GM18909 (cell line): Measurements from ENCODE around the gene GTF2F2.

Source experiments
- ATAC-seq: cut with Tn5 transposase; IDR thresholded peaks from one replicate; pipeline ENCODE4 v1.9.1; 2021; ENCODE audit warnings: mild to moderate bottlenecking; ENCODE audit not compliant: unreplicated experiment, poor library complexity

GTF2F2 gene

DNA sequence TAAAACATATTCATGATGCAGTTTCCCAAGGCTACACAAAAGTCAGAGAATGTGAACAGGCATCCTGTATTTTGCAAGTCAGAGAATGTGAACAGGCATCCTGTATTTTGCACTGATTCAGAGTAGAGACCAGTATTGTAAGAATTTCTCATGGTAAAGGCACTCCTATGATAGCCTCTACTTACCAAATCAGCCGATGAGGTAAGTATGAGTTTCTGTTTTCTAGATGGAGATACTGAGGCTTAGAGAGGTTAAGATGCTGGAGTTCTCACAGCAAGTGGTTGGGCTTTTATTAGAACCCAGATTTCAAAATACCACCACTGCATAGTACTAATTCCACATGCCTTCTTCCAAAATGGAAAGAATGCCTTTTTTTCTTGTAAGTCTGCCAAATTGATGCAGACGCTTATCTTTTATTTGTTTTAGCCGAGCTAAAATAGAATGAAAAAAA, 208.4 kb downstream of the GTF2F2 start:
- no peak for ATAC-seq

DNA sequence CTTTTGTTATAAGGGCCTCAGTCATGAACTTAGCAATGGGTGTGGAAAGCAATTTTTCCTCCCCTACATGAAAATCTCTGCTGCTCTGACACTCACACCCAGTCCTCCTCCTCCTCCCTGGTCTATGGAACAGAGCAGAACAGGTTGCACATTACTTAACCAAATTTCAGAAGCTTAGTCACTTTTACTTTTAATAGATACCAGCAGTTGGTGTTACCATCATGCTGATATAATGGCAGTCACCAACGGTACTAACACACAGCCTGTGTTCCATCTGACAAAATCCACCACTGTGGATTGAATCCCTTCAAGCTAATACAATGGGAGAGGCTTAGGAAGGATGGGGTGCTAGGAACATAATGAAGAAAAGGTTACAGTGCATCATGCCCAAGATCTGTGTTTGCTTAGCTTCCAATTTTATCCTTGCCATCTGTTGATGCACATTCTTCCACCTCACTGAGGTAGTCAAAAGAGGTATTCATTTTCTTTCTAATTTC, 210.9 kb downstream of the GTF2F2 start:
- no peak for ATAC-seq

DNA sequence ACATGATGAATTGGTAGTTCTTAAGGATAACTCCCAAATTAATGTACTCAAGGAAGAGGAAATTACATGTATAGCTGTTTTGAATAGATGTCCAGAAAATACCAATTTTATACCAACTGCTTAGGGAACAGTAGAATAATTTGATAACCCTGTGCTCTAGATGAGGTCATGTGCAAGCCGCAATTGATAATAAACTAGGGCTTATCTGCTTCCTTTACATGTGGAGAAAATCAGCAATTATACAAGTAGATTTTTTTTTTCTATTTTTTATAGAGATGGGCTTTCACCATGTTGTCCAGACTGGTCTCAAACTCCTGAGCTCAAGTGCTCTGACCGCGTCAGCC, 211.4 kb downstream of the GTF2F2 start:
- no peak for ATAC-seq

DNA sequence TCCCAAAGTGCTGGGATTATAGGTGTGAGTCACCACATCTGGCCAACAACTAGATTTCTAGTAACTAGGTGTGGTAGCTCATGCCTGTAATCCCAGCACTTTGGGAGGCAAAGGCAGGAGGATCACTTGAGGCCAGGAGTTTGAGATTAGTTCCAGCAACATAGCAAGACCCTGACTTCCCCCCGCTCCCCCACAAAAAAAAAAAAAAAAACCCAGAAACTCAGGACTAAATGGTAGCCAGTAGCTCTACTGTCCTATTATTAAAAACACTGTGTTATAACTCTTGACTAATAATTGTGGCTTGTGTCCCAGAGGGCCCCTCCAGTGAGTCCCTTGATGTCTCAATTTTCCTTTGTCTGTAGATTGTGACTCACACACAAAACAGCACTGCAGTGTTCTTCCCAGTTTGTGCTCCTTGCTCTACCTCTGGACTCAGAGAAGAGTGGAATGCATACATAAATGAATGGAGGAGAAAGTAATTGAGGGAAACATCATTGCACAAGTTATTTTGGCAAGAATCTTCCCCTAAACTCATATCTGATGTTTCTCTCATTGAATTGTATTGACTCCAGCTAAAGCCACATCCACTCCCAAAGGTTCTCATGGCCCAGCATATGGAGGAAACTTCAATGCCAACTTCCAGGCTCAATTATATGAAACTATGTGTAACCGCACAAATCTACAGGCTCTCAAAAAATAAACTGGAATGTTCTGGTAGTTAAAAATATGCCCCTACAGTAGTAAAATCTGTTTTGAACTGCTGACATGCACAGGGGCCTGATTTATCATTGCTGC, 211.9 kb downstream of the GTF2F2 start:
- ATAC-seq: no peak

DNA sequence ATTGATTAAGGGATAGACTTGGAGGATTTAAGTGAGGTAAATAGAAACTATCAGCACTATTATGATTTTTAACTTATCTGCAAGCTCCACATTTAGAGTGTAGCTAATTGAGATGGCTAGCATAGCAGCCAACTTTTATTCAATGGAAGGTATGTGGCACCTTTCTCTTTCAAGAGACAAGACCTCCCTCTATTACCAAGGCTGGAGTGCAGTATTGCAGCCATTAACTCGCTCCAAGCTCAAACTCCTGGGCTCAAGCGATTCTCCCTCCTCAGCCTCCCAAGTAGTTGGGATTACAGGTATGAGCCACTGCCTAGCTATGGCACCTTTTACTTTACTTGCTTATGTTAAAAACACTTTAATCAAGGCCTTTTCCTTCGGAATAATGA, 212.5 kb downstream of the GTF2F2 start:
- ATAC-seq: no peak

DNA sequence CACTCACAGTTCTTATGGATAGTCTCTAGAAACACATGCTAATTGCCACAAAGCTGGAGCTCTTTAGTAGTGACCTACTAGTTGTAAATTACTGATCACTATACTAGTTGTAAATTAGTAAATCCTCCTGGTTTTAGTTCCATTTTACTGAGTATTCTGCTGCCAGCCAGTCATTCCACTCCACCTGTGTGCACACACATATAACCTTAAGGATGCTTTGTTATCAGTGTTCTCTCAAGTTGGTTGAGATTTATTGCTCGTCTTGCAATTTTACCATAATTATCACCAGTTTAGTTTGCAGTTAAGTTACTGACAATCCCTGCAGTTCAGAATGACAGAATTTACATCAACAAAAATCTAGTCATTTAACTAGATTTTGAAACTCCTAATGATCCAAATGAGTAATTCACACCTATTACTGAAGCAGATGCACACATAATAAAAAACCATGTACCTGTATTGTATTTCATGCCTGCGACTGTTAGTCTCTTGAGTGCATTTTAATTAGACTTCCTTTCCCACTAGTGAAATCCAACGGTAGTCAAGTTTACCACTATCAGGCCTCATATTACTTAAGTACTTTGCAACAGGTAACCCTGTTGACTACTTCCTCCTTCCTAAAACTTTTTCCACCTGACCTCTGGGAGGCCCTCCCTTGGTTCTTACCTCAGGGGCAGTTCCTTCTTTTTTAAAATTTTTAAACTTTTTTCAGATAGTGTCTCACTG, 213.1 kb downstream of the GTF2F2 start:
- ATAC-seq: no peak
